ENCODE measurements around the gene LMOD1. TPM values are rescaled to one million over a fixed set of nuclear protein-coding genes. Genes with fewer than 3 reads are reported as not detected.
"Not testable (repeated sequence)": the region's sequence is repeated elsewhere in the genome, so short reads cannot be mapped to it uniquely, and the experiment has no call there.

LMOD1 gene
- total RNA-seq, 1 donor from 2014 or later = not detected

- Mint-ChIP-seq H3K27ac (no peak overlapping the region), H3K4me1 (ENCODE audit: low read depth) (no peaks in the 10 kb centered on the region), H3K9me3 (no peaks in the 10 kb centered on the region), H3K4me3 (no peak overlapping the region), H3K27me3 (ENCODE audit: insufficient read depth) (peaks cover 4% of the 10 kb centered on the region), H3K36me3 (ENCODE audit: low read depth) (no peaks in the 10 kb centered on the region)
- DNase-seq (ENCODE audit: low spot score) = no peak
- intact Hi-C loops (cut with micrococcal nuclease) = no loop called here
Measured at GRCh38 chr1:201902198-201902597, 44.1 kb downstream of the LMOD1 start.

DNA sequence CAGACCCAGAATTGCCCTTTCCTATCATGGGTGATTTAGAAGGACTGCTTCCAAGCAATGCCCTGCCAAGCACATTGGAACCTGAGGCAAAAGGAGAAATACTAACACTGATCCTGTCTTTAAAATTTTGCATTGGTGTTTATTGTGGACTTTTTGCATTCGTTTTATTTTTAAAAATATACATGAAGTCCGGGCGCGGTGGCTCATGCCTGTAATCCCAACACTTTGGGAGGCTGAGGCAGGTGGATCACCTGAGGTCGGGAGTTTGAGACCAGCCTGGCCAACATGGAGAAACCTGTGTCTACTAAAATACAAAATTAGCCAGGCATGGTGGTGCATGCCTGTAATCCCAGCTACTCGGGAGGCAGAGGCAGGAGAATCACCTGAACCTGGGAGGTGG is 45.3 kb downstream of the LMOD1 start:
- H3K27me3 Mint-ChIP-seq (ENCODE audit: insufficient read depth); H3K4me1 Mint-ChIP-seq (ENCODE audit: low read depth); H3K4me3 Mint-ChIP-seq; H3K27ac Mint-ChIP-seq; intact Hi-C loops (cut with micrococcal nuclease); H3K9me3 Mint-ChIP-seq; DNase-seq (ENCODE audit: low spot score); H3K36me3 Mint-ChIP-seq (ENCODE audit: low read depth): not testable (repeated sequence)

- Mint-ChIP-seq H3K36me3 (ENCODE audit: low read depth) (no peaks in the 10 kb centered on the region), H3K4me1 (ENCODE audit: low read depth) (peaks cover 10% of the 10 kb centered on the region), H3K9me3 (no peaks in the 10 kb centered on the region), H3K27ac (no peak overlapping the region), H3K27me3 (ENCODE audit: insufficient read depth) (peaks cover 4% of the 10 kb centered on the region), H3K4me3 (no peak overlapping the region)
- DNase-seq (ENCODE audit: low spot score) = no peak
- intact Hi-C loops (cut with micrococcal nuclease) = no loop called here
Measured at GRCh38 chr1:201900476-201900875, 45.9 kb downstream of the LMOD1 start.

GRCh38 chr1:201899683-201900429 is 46.5 kb downstream of the LMOD1 start:
- Mint-ChIP-seq H3K4me1 (ENCODE audit: low read depth) (peaks cover 10% of the 10 kb centered on the region), H3K4me3 (no peak overlapping the region), H3K9me3 (no peaks in the 10 kb centered on the region), H3K36me3 (ENCODE audit: low read depth) (no peaks in the 10 kb centered on the region), H3K27me3 (ENCODE audit: insufficient read depth) (peaks cover 4% of the 10 kb centered on the region), H3K27ac (no peak overlapping the region)
- intact Hi-C loops (cut with micrococcal nuclease) = no loop called here
- DNase-seq (ENCODE audit: low spot score) = no peak

DNA sequence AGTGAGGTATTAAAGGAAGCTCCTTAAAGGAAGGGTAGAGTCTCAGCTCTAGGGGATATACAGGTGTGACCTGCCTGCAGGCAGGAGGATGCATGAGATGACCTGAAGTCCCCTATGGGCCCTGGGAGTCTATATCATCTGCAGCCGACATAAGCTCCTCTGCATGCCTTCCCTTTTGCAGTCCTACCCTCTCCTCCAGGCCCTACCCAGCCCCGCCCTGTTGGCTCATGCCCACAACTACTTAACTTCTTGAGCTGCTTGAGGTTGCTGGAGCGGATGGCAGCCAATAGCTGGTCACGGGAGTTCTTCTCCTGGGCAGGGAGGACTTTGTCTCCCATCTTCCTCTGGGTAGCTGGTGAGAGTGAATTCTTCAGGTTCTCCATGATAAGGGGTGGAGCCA is 47.4 kb downstream of the LMOD1 start:
- H3K4me3 Mint-ChIP-seq = no peak overlapping the region
- H3K27me3 Mint-ChIP-seq (ENCODE audit: insufficient read depth) = peaks cover 4% of the 10 kb centered on the region
- H3K4me1 Mint-ChIP-seq (ENCODE audit: low read depth) = peaks cover 10% of the 10 kb centered on the region
- no peak overlapping the region for H3K27ac Mint-ChIP-seq
- intact Hi-C loops (cut with micrococcal nuclease) = no loop called here
- H3K9me3 Mint-ChIP-seq = no peaks in the 10 kb centered on the region
- H3K36me3 Mint-ChIP-seq (ENCODE audit: low read depth) = no peaks in the 10 kb centered on the region
- no peak for DNase-seq (ENCODE audit: low spot score)

DNA sequence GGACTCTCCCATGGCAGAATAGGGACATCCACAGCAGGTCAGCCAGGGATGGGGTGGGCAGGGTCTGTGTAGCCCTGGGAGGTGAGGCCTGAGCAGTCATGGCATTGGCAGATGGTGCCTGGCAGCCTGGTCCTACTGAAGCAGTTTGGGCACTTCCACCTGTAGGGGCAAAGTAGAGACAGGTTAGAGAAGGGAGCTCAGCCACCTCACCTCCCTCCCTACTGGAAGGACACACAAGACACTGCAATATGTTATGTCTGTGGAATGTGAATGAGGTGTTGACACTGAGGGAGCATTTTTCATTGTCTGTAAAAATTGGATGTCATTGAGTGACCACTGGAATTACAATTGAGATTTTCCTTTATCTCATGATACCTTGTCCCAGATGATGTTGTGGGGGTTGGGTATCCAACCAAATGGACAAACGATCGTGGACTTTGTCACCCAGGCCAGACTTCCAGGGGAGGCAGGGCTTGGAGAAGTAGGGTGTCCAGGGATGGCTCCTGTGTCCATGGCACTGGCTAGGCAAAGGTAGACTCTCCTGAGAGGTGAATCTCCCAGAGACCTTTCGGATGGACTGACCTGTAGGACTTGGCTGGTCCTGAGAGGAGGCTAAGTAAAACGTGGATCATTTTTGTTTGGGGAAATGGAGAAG is 48.0 kb downstream of the LMOD1 start:
- peaks cover 8% of the 10 kb centered on the region for H3K27me3 Mint-ChIP-seq (ENCODE audit: insufficient read depth)
- H3K4me3 Mint-ChIP-seq = no peak overlapping the region
- H3K9me3 Mint-ChIP-seq = no peaks in the 10 kb centered on the region
- no peak overlapping the region for H3K27ac Mint-ChIP-seq
- H3K36me3 Mint-ChIP-seq (ENCODE audit: low read depth) = no peaks in the 10 kb centered on the region
- intact Hi-C loops (cut with micrococcal nuclease) = no loop called here
- DNase-seq (ENCODE audit: low spot score) = no peak
- peaks cover 10% of the 10 kb centered on the region for H3K4me1 Mint-ChIP-seq (ENCODE audit: low read depth)

- peaks cover 10% of the 10 kb centered on the region for H3K4me1 Mint-ChIP-seq (ENCODE audit: low read depth)
- H3K27me3 Mint-ChIP-seq (ENCODE audit: insufficient read depth) = peaks cover 8% of the 10 kb centered on the region
- no peak overlapping the region for H3K27ac Mint-ChIP-seq
- DNase-seq (ENCODE audit: low spot score) = no peak
- intact Hi-C loops (cut with micrococcal nuclease) = loop anchor here (1.0 kb wide), 3 partner anchors 58 to 238 kb away; partner anchors contain the start of gene TIMM17A
- no peak overlapping the region for H3K4me3 Mint-ChIP-seq
- H3K36me3 Mint-ChIP-seq (ENCODE audit: low read depth) = no peaks in the 10 kb centered on the region
- H3K9me3 Mint-ChIP-seq = no peaks in the 10 kb centered on the region
Measured at GRCh38 chr1:201896951-201897391, 49.4 kb downstream of the LMOD1 start.

GRCh38 chr1:201895913-201896807 is 50.2 kb downstream of the LMOD1 start:
- DNase-seq (ENCODE audit: low spot score) = peak; percentile 80
- Mint-ChIP-seq H3K9me3 (no peaks in the 10 kb centered on the region), H3K4me1 (ENCODE audit: low read depth) (peaks cover 10% of the 10 kb centered on the region), H3K27ac (peak overlapping the region; percentile 41), H3K27me3 (ENCODE audit: insufficient read depth) (peaks cover 8% of the 10 kb centered on the region), H3K36me3 (ENCODE audit: low read depth) (no peaks in the 10 kb centered on the region), H3K4me3 (peak overlapping the region; percentile 27)
- intact Hi-C loops (cut with micrococcal nuclease) = loop anchor here (1.0 kb wide), 3 partner anchors 59 to 239 kb away; partner anchors contain the start of gene TIMM17A

DNA sequence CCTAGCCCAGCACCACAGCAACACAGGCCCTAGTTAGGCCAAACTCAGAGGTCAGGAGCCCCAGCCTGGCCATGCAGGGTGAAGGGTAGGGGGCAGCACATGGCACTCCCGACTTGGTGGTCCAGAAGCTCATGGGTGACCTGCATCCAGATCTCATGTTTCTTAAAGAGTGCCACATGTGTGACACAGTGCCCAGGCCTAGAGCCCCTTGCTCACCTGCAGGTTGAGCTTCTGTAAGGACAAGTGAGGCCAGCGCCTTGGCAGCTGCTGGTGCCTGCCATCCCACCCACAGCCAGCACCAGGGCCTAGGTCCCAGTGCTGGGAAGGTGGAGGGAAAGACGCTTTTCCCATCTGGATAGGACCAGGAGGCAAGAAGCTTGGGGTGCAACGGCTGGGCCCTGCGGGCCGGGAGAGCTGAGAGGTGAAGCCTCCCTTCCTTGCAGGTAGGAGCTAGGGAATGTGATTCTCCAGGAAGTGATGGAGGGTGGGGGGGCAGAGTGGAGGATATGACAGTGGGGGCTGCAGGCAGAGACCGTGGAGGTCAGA is 51.2 kb downstream of the LMOD1 start:
- Mint-ChIP-seq H3K4me1 (ENCODE audit: low read depth) (peaks cover 10% of the 10 kb centered on the region), H3K9me3 (no peaks in the 10 kb centered on the region), H3K4me3 (no peak overlapping the region), H3K36me3 (ENCODE audit: low read depth) (no peaks in the 10 kb centered on the region), H3K27me3 (ENCODE audit: insufficient read depth) (peaks cover 7% of the 10 kb centered on the region), H3K27ac (no peak overlapping the region)
- no peak for DNase-seq (ENCODE audit: low spot score)
- intact Hi-C loops (cut with micrococcal nuclease) = no loop called here

- H3K4me3 Mint-ChIP-seq = no peak overlapping the region
- H3K27me3 Mint-ChIP-seq (ENCODE audit: insufficient read depth) = peaks cover 11% of the 10 kb centered on the region
- peaks cover 10% of the 10 kb centered on the region for H3K4me1 Mint-ChIP-seq (ENCODE audit: low read depth)
- intact Hi-C loops (cut with micrococcal nuclease) = no loop called here
- H3K9me3 Mint-ChIP-seq = no peaks in the 10 kb centered on the region
- peak overlapping the region; percentile 16 for H3K27ac Mint-ChIP-seq
- DNase-seq (ENCODE audit: low spot score) = no peak
- H3K36me3 Mint-ChIP-seq (ENCODE audit: low read depth) = no peaks in the 10 kb centered on the region
Measured at GRCh38 chr1:201894343-201895119, 51.8 kb downstream of the LMOD1 start.

- Mint-ChIP-seq H3K4me1 (ENCODE audit: low read depth) (peaks cover 10% of the 10 kb centered on the region), H3K4me3 (no peak overlapping the region), H3K9me3 (no peaks in the 10 kb centered on the region), H3K36me3 (ENCODE audit: low read depth) (no peaks in the 10 kb centered on the region), H3K27ac (no peak overlapping the region), H3K27me3 (ENCODE audit: insufficient read depth) (peaks cover 14% of the 10 kb centered on the region)
- no peak for DNase-seq (ENCODE audit: low spot score)
- intact Hi-C loops (cut with micrococcal nuclease) = no loop called here
Measured at GRCh38 chr1:201893431-201893830, 52.9 kb downstream of the LMOD1 start.

DNA sequence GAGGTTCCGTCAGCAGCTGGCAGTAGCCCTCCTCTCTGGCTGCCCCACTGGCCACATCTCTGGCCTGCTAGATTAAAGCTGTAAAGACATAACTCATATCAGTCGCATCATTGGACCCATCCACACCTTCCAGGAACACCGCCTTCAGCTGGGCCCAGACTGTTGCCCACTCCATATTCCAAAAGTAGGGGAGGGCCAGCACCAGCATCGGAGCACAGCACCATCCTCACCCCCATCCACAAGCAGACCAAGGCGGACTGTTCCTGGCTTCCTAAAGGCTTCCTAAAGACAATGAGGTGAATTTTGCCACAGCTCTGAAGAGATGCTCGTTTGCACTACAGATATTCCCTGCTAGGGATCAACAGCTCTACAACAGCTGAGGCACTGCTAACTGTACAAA is 54.1 kb downstream of the LMOD1 start:
- intact Hi-C loops (cut with micrococcal nuclease) = no loop called here
- no peak overlapping the region for H3K4me3 Mint-ChIP-seq
- no peak for DNase-seq (ENCODE audit: low spot score)
- no peak overlapping the region for H3K27ac Mint-ChIP-seq
- no peaks in the 10 kb centered on the region for H3K36me3 Mint-ChIP-seq (ENCODE audit: low read depth)
- peaks cover 24% of the 10 kb centered on the region for H3K27me3 Mint-ChIP-seq (ENCODE audit: insufficient read depth)
- no peaks in the 10 kb centered on the region for H3K9me3 Mint-ChIP-seq
- H3K4me1 Mint-ChIP-seq (ENCODE audit: low read depth) = peaks cover 10% of the 10 kb centered on the region
